GM12891 (cell line): ENCODE measurements around the gene KIFAP3.

ENCODE experiments used
- POLR2A ChIP-seq: IDR thresholded peaks from 2 replicates; pipeline ENCODE4 v1.6.1; 2011; ENCODE audit warnings: low read depth, low read length, control low read depth
- POLR2AphosphoS5 ChIP-seq: IDR thresholded peaks from 2 replicates; pipeline ENCODE4 v1.6.1; 2011; ENCODE audit warnings: low read depth, low read length, control low read depth

- TF ChIP-seq POLR2AphosphoS5 (no peak), POLR2A (no peak)
Measured at GRCh38 chr1:169877800-169878491, 196.5 kb downstream of the KIFAP3 start.
